ENCODE data around the gene C10orf88.

GRCh38 chr10:122974543-122975064 is 20.6 kb upstream of the C10orf88 start:
- no peak for TF ChIP-seq POLR2AphosphoS5 (IDR thresholded peaks at IDR 0.05; ENCODE audit: low read depth, low read length)
- no peak for TF ChIP-seq TAF1 (IDR thresholded peaks at IDR 0.05; ENCODE audit: borderline replicate concordance, insufficient read depth, low read length)
- no peak for TF ChIP-seq SIN3A (IDR thresholded peaks at IDR 0.05; ENCODE audit: borderline replicate concordance, insufficient read depth, low read length)
- no peak for TF ChIP-seq REST (IDR thresholded peaks at IDR 0.05; ENCODE audit: insufficient read depth in 1 of 2, low read depth in 2 of 2, low read length in 2 of 2)

Data from PFSK-1 (cell line).